Stimulated activated naive B cell treated with anti-CD40 and anti-IgM and Interleukin-4, amounts not matched to agents 10 μg/mL and 1 μg/mL and 100 μg/mL, for 72 hours (primary cell): ENCODE measurements around the gene TRMT5.

Experiments used
- ATAC-seq, 2 donors: fragments of 150-1000 bp; cut with Tn5 transposase; replicated peaks; 2 replicates each; pipeline ENCODE4 v1.10.0; 2021; ENCODE audit warnings: moderate library complexity in 1 of 2
- DNase-seq: peaks from one replicate; pipeline ENCODE4 v3.0.0; 2021
- H3K27ac Mint-ChIP-seq: one replicate; pipeline ENCODE4 v1.8.0; 2022; ENCODE audit warnings: mild to moderate bottlenecking, mixed read lengths
- H3K27me3 Mint-ChIP-seq, 2 donors: one replicate each; pipeline ENCODE4 v1.8.0; 2022; ENCODE audit warnings: mixed read lengths in 2 of 2
- H3K36me3 Mint-ChIP-seq, 2 donors: one replicate each; pipeline ENCODE4 v1.8.0; 2022; ENCODE audit warnings: mixed read lengths in 2 of 2, mild to moderate bottlenecking in 1 of 2
- H3K4me1 Mint-ChIP-seq, 2 donors: one replicate each; pipeline ENCODE4 v1.8.0; 2022; ENCODE audit warnings: mixed read lengths in 2 of 2, mild to moderate bottlenecking in 1 of 2
- H3K4me3 Mint-ChIP-seq, 2 donors: one replicate each; pipeline ENCODE4 v1.8.0; 2022; ENCODE audit warnings: mild to moderate bottlenecking in 2 of 2, mixed read lengths in 2 of 2, moderate library complexity in 1 of 2
- H3K9me3 Mint-ChIP-seq, 2 donors: one replicate each; pipeline ENCODE4 v1.8.0; 2022; ENCODE audit warnings: mixed read lengths in 2 of 2, mild to moderate bottlenecking in 1 of 2

Gene TRMT5

GRCh38 chr14:60980811-60981632 is at the start of gene TRMT5, which contains the start of gene SLC38A6:
TSS of gene TRMT5 (minus strand) at chr14:60981079. CDS start at chr14:60980973, 106 bp downstream.
TSS of gene SLC38A6 (plus strand) at chr14:60981245. CDS start at chr14:60981278, 33 bp downstream.
- H3K27me3 Mint-ChIP-seq, result no peaks in the 10 kb centered on the region
- peaks cover 8 to 19% of the 10 kb centered on the region in 2 donors for H3K4me1 Mint-ChIP-seq
- H3K9me3 Mint-ChIP-seq, result no peaks in the 10 kb centered on the region
- no peak within 1 kb of the TSS for H3K4me3 Mint-ChIP-seq
- peaks cover 9 to 19% of the 10 kb centered on the region in 2 donors for H3K36me3 Mint-ChIP-seq
- peak; percentile 88 for DNase-seq
- no peak within 1 kb of the TSS for H3K27ac Mint-ChIP-seq
- ATAC-seq, result peak; percentile 88 to 91

- Mint-ChIP-seq H3K4me3 (no peak overlapping the region), H3K27me3 (no peaks in the 10 kb centered on the region)
- no peak for ATAC-seq
These were observed 45.6 kb upstream of the TRMT5 start for GRCh38 chr14:61026526-61026925.

GRCh38 chr14:61025251-61026223 is 44.7 kb upstream of the TRMT5 start:
- H3K9me3 Mint-ChIP-seq, result no peaks in the 10 kb centered on the region
- H3K36me3 Mint-ChIP-seq, result no peaks in the 10 kb centered on the region
- no peaks in the 10 kb centered on the region for H3K27me3 Mint-ChIP-seq
- ATAC-seq (peak; percentile 63 to 65), DNase-seq (peak; percentile 28)
- no peaks in the 10 kb centered on the region for H3K4me1 Mint-ChIP-seq
- no peak overlapping the region for H3K27ac Mint-ChIP-seq
- H3K4me3 Mint-ChIP-seq, result no peak overlapping the region

More at GRCh38 chr14:61026526-61026925, 45.6 kb upstream of the TRMT5 start:
- Mint-ChIP-seq H3K36me3 (no peaks in the 10 kb centered on the region), H3K27ac (no peak overlapping the region), H3K9me3 (no peaks in the 10 kb centered on the region), H3K4me1 (no peaks in the 10 kb centered on the region)
- DNase-seq, result no peak

- Mint-ChIP-seq H3K36me3 (no peaks in the 10 kb centered on the region), H3K4me1 (no peaks in the 10 kb centered on the region), H3K27ac (no peak overlapping the region), H3K9me3 (no peaks in the 10 kb centered on the region), H3K27me3 (no peaks in the 10 kb centered on the region), H3K4me3 (no peak overlapping the region)
- no peak for DNase-seq
- ATAC-seq, result no peak
These were observed 38.7 kb upstream of the TRMT5 start for GRCh38 chr14:61019537-61019936.

- Mint-ChIP-seq H3K4me3 (no peak overlapping the region), H3K4me1 (no peaks in the 10 kb centered on the region), H3K27me3 (no peaks in the 10 kb centered on the region), H3K9me3 (peaks cover 0 to 3% of the 10 kb centered on the region in 2 donors), H3K27ac (no peak overlapping the region), H3K36me3 (peaks cover 7 to 12% of the 10 kb centered on the region in 2 donors)
- ATAC-seq (no peak), DNase-seq (no peak)
These were observed 22.7 kb upstream of the TRMT5 start for GRCh38 chr14:61003571-61003970.

GRCh38 chr14:60999536-60999935 is 18.7 kb upstream of the TRMT5 start:
- ATAC-seq, result no peak
- peaks cover 0 to 3% of the 10 kb centered on the region in 2 donors for H3K9me3 Mint-ChIP-seq
- no peaks in the 10 kb centered on the region for H3K4me1 Mint-ChIP-seq
- no peaks in the 10 kb centered on the region for H3K27me3 Mint-ChIP-seq
- no peak for DNase-seq
- H3K27ac Mint-ChIP-seq, result no peak overlapping the region
- H3K4me3 Mint-ChIP-seq, result no peak overlapping the region
- peaks cover 12 to 32% of the 10 kb centered on the region in 2 donors for H3K36me3 Mint-ChIP-seq

GRCh38 chr14:60998617-60999016 is 17.7 kb upstream of the TRMT5 start:
- no peaks in the 10 kb centered on the region for H3K4me1 Mint-ChIP-seq
- H3K4me3 Mint-ChIP-seq, result no peak overlapping the region
- H3K27ac Mint-ChIP-seq, result no peak overlapping the region
- peaks cover 9 to 28% of the 10 kb centered on the region in 2 donors for H3K36me3 Mint-ChIP-seq
- DNase-seq (no peak), ATAC-seq (no peak)
- H3K9me3 Mint-ChIP-seq, result no peaks in the 10 kb centered on the region
- H3K27me3 Mint-ChIP-seq, result no peaks in the 10 kb centered on the region

- ATAC-seq (no peak), DNase-seq (no peak)
- H3K9me3 Mint-ChIP-seq, result no peaks in the 10 kb centered on the region
- H3K36me3 Mint-ChIP-seq, result peaks cover 16 to 20% of the 10 kb centered on the region in 2 donors
- no peaks in the 10 kb centered on the region for H3K4me1 Mint-ChIP-seq
- H3K4me3 Mint-ChIP-seq, result no peak overlapping the region
- no peaks in the 10 kb centered on the region for H3K27me3 Mint-ChIP-seq
- H3K27ac Mint-ChIP-seq, result no peak overlapping the region
These were observed 8.7 kb upstream of the TRMT5 start for GRCh38 chr14:60989599-60989998.

GRCh38 chr14:60986500-60986899 is 5.6 kb upstream of the TRMT5 start:
- H3K4me1 Mint-ChIP-seq, result no peaks in the 10 kb centered on the region
- no peaks in the 10 kb centered on the region for H3K9me3 Mint-ChIP-seq
- H3K4me3 Mint-ChIP-seq, result no peak overlapping the region
- no peaks in the 10 kb centered on the region for H3K27me3 Mint-ChIP-seq
- no peak overlapping the region for H3K27ac Mint-ChIP-seq
- DNase-seq (no peak), ATAC-seq (no peak)
- H3K36me3 Mint-ChIP-seq, result peaks cover 9 to 15% of the 10 kb centered on the region in 2 donors

GRCh38 chr14:60984196-60984595 is 3.3 kb upstream of the TRMT5 start:
- no peak for DNase-seq
- Mint-ChIP-seq H3K27ac (no peak overlapping the region), H3K36me3 (peaks cover 5 to 10% of the 10 kb centered on the region in 2 donors), H3K4me1 (peaks cover 3 to 5% of the 10 kb centered on the region in 2 donors), H3K9me3 (no peaks in the 10 kb centered on the region), H3K4me3 (no peak overlapping the region), H3K27me3 (no peaks in the 10 kb centered on the region)
- ATAC-seq, result no peak

- Mint-ChIP-seq H3K27me3 (no peaks in the 10 kb centered on the region), H3K4me1 (peaks cover 8 to 12% of the 10 kb centered on the region in 2 donors), H3K9me3 (no peaks in the 10 kb centered on the region), H3K4me3 (no peak overlapping the region), H3K36me3 (peaks cover 7 to 15% of the 10 kb centered on the region in 2 donors), H3K27ac (no peak overlapping the region)
- ATAC-seq (no peak), DNase-seq (no peak)
These were observed 965 bp upstream of the TRMT5 start for GRCh38 chr14:60981633-60982455.

GRCh38 chr14:60977847-60978246 is 3.0 kb downstream of the TRMT5 start:
- no peaks in the 10 kb centered on the region for H3K9me3 Mint-ChIP-seq
- no peak for DNase-seq
- no peak for ATAC-seq
- no peak overlapping the region for H3K27ac Mint-ChIP-seq
- no peaks in the 10 kb centered on the region for H3K27me3 Mint-ChIP-seq
- H3K4me3 Mint-ChIP-seq, result no peak overlapping the region
- H3K36me3 Mint-ChIP-seq, result peaks cover 11 to 24% of the 10 kb centered on the region in 2 donors
- peaks cover 8 to 19% of the 10 kb centered on the region in 2 donors for H3K4me1 Mint-ChIP-seq

GRCh38 chr14:60975551-60975950 is 5.3 kb downstream of the TRMT5 start:
- H3K4me1 Mint-ChIP-seq, result peaks cover 8 to 19% of the 10 kb centered on the region in 2 donors
- ATAC-seq (no peak), DNase-seq (no peak)
- H3K4me3 Mint-ChIP-seq, result no peak overlapping the region
- H3K27ac Mint-ChIP-seq, result no peak overlapping the region
- no peaks in the 10 kb centered on the region for H3K9me3 Mint-ChIP-seq
- peaks cover 25 to 34% of the 10 kb centered on the region in 2 donors for H3K36me3 Mint-ChIP-seq
- H3K27me3 Mint-ChIP-seq, result no peaks in the 10 kb centered on the region
